ENCODE data around the gene JAK1.
"Not testable (repeated sequence)": the region's sequence is repeated elsewhere in the genome, so short reads cannot be mapped to it uniquely, and the experiment has no call there.

- not testable (repeated sequence) for TF ChIP-seq POLR2A (IDR thresholded peaks at IDR 0.05)
- TF ChIP-seq, protein P1, sequence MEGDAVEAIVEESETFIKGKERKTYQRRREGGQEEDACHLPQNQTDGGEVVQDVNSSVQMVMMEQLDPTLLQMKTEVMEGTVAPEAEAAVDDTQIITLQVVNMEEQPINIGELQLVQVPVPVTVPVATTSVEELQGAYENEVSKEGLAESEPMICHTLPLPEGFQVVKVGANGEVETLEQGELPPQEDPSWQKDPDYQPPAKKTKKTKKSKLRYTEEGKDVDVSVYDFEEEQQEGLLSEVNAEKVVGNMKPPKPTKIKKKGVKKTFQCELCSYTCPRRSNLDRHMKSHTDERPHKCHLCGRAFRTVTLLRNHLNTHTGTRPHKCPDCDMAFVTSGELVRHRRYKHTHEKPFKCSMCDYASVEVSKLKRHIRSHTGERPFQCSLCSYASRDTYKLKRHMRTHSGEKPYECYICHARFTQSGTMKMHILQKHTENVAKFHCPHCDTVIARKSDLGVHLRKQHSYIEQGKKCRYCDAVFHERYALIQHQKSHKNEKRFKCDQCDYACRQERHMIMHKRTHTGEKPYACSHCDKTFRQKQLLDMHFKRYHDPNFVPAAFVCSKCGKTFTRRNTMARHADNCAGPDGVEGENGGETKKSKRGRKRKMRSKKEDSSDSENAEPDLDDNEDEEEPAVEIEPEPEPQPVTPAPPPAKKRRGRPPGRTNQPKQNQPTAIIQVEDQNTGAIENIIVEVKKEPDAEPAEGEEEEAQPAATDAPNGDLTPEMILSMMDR (IDR thresholded peaks at IDR 0.05): not testable (repeated sequence)
Measured at GRCh38 chr1:64820572-64820971, 145.8 kb downstream of the JAK1 start.

Measured in breast epithelium (tissue), 3 donors.